GM19099 (cell line): ENCODE measurements around the gene TERB1.

Experiments used
- POLR2A ChIP-seq: IDR thresholded peaks from 3 replicates; pipeline ENCODE4 v1.6.1; 2011; ENCODE audit warnings: low read depth; ENCODE audit not compliant: insufficient read length; ENCODE audit errors: extremely low read depth

TERB1 gene

GRCh38 chr16:66776457-66776856 is 24.9 kb downstream of the TERB1 start:
- no peak for TF ChIP-seq POLR2A

- TF ChIP-seq POLR2A = no peak
These were observed 26.4 kb downstream of the TERB1 start for GRCh38 chr16:66774981-66775380.

- no peak for TF ChIP-seq POLR2A
These were observed 43.3 kb downstream of the TERB1 start for GRCh38 chr16:66758086-66758485.

- no peak for TF ChIP-seq POLR2A
These were observed 46.6 kb downstream of the TERB1 start for GRCh38 chr16:66754819-66755218.

- no peak for TF ChIP-seq POLR2A
These were observed 47.2 kb downstream of the TERB1 start for GRCh38 chr16:66754211-66754610.

GRCh38 chr16:66752958-66753357 is 48.4 kb downstream of the TERB1 start:
- TF ChIP-seq POLR2A = no peak

DNA sequence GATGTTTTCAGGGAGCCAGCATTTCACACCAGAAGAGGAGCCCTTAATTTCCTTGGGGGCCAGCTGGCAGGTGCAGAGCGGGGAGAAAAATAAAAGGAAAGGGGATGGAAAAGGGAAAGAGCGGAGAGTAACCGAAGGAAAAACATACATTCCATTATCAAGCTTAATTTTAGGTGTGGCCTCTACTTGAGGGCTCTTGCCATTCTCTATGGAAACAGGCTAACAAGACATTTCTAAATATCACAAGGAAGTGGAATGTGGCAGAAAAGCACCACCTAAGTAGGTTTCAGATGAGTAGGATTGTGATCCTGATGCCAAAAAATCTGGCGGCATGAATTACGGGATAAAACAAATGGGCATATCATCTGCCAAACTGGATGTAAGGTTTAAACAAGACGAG is 49.0 kb downstream of the TERB1 start:
- TF ChIP-seq POLR2A = no peak

DNA sequence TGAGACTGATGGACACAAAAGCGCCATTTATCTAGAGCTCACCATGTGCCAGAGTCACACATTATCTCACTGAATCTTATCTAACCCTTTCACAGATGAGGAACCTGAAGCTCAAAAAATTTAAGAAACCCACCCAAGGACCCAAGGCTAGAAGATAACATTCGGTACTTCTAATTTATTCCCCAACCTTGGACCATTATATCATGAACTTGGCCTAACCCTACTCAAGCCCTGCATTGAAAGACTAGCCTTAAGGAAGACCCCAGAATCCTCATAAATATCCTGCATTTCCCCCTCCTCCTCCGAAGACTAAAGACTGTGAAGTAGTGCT is 49.4 kb downstream of the TERB1 start:
- TF ChIP-seq POLR2A = no peak

- peak; percentile 78 for TF ChIP-seq POLR2A
These were observed 49.9 kb downstream of the TERB1 start, which contains the start of gene DYNC1LI2 for GRCh38 chr16:66751303-66751991. DYNC1LI2 (minus strand) TSS chr16:66751609; CDS start chr16:66751591, 18 bp downstream.

DNA sequence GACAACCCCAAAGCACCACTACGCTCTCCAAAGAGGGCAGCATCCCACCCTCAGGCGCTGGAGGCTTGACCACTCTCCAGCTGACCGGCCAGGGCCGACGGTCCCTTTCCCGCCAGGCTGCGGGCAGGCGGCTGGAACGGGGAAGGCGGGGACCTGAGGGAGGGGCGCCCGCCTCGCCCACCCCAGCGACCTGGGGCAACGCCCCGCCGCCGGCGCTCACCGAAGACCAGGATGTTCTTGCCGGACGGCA is 50.4 kb downstream of the TERB1 start:
- no peak for TF ChIP-seq POLR2A

GRCh38 chr16:66750279-66751052 is 50.9 kb downstream of the TERB1 start:
- no peak for TF ChIP-seq POLR2A

GRCh38 chr16:66746682-66747081 is 54.7 kb downstream of the TERB1 start:
- TF ChIP-seq POLR2A = no peak

GRCh38 chr16:66746048-66746447 is 55.3 kb downstream of the TERB1 start:
- TF ChIP-seq POLR2A = no peak

GRCh38 chr16:66741950-66742808 is 59.2 kb downstream of the TERB1 start:
- TF ChIP-seq POLR2A = no peak

DNA sequence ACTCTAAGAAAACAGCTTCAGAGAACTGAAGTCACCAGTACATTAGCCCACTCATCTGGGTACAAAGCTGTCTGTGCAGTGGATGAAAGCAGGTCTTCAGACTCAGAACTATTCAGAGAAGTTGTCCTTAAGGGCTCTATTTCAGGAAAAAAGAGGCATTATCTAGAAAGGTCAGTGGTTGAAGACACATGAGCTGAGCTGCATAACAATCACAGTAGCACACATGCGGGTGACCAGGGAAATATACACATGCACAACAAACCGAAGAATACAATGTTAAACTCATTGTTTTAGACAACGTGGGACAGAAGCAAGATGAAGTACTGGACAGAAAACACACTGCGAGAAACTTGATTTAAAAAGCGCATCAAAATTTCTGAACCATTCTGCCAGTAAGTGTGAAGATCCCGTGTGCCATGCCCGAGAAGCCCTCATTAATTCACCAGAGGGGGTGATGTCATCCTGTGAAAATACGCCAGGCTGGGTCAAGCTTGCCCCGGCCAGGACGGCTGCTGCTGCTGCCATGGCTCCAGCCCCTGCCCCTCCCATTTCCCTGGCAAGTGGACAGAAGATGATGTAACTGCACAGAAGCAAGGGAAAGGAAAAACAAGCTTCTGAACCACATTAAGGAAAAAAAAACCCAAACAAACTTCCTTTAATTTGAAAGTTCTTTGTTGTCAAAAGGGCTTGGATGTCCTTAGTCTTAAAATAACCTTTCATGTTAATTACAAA is 60.0 kb downstream of the TERB1 start:
- no peak for TF ChIP-seq POLR2A
